Stimulated activated CD8-positive, alpha-beta memory T cell treated with anti-CD3 and anti-CD28 coated beads, Interleukin-12 subunit alpha, Interleukin-12 subunit beta, amount 100 ng/mL, for 1 hour (primary cell): ENCODE data around the gene IL4R.

Experiments used
- DNase-seq: peaks from one replicate; pipeline ENCODE4 v3.0.0-alpha.2; 2020; ENCODE audit warnings: low read depth

IL4R gene

GRCh38 chr16:27315333-27316037, 1.7 kb downstream of the IL4R start:
- no peak for DNase-seq

- no peak for DNase-seq
Observed at GRCh38 chr16:27316038-27316680, 2.4 kb downstream of the IL4R start.

GRCh38 chr16:27317320-27317719, 3.5 kb downstream of the IL4R start:
- no peak for DNase-seq

- no peak for DNase-seq
Observed at GRCh38 chr16:27317738-27318391, 4.1 kb downstream of the IL4R start.

GRCh38 chr16:27318392-27319256, 4.8 kb downstream of the IL4R start:
- peak; percentile 30 for DNase-seq

DNA sequence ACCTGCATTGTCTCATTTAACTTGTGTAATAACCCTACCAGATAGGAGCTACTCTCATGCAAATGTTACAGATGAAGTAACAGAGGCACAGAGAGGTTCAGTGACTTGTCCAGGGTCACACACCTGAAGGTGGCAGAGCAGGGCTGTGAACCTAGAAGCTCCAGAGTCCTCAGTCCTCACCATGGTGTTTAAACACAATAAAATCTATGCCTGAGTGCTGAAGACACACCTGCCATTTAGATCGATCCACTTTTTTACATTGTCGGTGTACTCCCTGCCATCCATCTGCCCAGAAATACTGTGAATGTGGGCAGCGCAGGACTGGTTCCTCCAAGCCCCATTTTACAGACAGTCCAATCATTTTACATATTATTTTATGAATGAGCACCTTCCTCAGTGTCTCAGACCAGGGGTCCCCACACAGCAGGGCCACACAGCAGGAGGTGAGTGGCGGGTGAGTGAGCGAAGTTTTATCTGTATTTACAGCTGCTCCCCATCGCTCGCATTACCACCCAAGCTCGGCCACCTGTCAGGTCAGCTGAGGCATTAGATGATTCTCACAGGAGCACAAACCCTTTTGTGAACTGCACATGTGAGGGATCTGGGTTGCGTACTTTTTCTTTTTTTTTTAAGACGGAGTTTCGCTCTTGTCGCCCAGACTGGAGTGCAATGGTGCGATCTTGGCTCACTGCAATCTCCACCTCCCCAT, 5.6 kb downstream of the IL4R start:
- no peak for DNase-seq

- DNase-seq = no peak
Observed at GRCh38 chr16:27320261-27321012, 6.7 kb downstream of the IL4R start.

DNA sequence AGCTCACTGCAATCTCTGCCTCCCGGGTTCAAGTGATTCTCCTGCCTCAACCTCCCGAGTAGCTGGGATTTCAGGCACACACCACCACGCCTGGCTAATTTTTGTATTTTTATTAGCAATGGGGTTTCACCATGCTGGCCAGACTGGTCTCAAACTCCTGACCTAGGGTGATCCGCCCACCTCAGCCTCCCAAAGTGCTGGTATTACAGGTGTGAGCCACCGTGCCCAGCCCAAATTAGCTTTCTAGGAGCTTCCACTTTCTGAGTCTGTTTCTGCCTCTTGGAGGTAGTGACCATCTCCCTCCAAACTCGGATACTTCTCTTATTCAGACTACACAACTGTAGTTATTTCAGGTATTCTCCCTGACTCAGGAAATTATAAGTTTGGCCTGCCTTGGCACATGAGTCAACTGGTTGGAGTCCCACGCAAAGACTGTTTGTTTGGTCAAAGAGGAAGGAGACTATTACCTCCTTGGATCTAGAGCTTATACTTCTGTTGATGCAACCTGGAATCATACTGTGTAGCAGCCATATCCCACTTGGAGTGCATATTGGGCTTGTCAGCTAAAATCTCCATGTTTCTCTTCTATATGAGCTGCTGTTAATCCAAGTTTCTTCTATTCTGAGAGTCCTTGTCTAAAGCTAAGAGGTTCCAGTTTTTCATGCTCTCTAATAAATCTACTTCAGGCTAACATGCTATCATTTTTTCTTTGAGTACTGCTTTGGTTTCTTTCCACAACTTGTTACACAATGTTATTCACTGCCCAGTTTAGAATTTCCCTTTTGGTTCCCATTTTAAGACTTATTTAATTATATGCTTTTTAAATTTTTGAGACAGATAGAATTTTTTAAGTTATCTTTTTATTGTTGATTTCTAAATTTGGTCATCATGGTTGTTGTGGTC, 7.5 kb downstream of the IL4R start:
- DNase-seq = no peak

DNA sequence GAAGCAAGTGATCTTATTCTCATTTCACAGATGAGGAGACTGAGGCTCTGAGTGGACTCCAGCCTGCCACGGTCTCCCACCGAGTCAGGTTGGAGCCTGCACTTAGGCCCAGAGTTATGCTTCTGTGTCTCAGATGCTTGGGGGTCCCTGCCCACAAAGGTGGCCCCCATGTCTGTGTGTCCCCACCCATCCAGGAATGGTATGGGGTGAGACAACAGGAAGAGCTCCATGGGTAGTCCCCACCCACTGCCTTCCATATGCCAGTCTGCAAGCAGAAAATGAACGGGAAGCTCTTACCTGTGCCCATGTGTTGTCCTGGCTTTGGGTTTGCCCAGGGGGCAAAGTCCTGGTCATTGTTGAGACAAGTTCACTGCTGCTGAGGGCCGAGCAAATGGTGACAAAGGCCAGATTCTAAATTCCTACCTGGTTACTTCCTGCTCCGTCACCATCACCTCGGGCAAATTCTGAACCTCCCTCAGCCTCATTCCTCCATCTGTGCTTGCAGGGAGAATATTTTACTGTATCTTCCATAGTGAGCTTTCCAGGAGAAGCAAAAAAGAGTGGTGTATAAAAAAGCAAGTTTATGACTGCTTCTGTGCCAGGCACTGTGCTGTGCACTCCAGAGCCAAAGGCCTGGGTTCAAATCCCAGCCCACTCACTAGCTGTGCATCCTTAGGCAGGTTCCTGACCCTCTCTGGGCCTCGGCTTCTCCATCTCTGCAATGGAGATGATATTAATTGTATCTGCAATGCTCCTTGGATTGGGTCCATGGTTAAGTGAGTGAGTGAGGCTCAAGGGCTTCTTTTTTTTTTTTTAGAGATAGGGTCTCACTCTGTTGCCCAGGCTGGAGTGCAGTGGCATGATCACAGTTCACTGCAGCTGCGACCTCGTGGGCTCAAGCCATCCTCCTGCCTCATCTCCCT, 9.3 kb downstream of the IL4R start:
- DNase-seq = no peak

DNA sequence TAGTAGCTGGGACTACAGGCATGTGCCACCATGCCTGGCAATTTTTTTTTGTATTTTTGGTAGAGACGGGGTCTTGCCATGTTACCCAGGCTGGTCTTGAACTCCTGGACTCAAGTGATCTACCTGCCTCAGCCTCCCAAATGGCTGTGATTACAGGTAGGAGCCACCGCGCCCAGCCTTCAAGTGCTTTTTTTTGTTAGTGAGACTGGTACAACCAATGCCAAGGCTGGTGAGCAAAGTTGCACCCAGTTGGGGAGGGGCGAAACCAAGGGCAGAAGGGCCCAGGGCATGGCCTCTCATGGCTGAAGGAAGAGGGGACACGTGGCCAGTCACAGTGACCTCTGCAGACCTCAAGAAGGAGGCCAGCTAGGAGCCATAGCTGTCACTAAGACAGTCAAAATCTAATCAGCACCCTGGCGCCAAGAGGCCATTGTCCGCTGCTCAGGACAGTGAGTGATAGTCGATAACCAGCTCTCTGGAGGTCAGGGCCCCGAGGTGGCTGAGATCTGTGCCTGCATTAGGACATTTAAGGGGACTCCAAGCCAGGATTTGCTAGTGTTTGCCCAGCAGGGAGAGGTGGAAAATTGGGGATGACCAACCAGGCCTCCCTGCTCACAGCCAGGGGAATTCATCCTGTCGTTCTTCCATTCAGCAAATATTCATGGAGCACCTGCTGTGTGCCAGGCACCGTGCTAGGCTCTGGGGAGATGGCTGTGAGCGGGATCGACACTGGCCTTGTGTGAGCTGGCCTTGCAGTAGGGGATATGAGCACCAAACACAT, 10.2 kb downstream of the IL4R start:
- no peak for DNase-seq

DNA sequence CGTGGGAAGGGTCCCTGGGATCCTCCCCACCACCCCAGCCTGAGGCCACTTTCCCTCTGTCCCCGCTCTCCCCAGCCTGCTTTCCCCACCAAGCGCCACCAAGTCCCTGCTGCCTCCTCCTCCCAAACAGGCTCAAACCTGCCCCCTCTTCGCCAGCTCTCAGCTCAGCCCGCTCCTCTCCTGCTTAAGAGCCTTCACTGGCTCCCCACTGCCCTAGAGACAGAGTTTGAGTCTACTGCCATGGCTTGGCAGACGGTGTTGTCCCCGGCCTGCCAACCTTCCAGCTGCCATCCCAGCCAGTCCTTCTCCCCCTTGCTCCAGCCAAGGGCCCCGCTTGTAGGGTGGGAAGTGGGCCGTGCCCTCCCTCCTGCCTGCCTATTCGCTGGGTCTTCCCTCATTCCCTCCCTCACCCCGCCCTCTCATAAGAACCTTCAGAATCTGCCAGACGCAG, 11.1 kb downstream of the IL4R start:
- no peak for DNase-seq

DNA sequence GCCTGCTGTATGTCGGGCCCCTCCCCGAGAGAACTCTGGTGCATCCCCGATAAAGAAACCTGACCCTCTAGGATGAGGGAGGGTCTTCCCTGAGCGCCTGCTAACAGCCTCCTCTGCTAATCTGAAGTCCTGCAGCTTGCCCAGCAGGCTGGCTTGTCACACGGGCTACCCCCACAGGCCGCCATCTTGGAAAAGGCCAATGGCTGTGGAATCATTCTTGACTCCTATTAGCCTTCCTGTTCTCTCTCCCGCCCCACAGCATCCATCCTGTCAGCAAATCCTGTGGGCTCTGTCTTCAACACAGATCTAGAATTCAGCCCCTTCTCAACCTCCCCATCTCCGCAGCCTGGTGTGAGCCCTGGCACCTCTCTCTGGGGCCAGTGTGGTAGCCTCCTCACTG, 12.0 kb downstream of the IL4R start:
- DNase-seq = no peak

GRCh38 chr16:27326251-27326650, 12.5 kb downstream of the IL4R start:
- DNase-seq = no peak

GRCh38 chr16:27326738-27327585, 13.2 kb downstream of the IL4R start:
- no peak for DNase-seq

GRCh38 chr16:27327586-27327915, 13.8 kb downstream of the IL4R start:
- DNase-seq = no peak

GRCh38 chr16:27328937-27329336, 15.2 kb downstream of the IL4R start:
- DNase-seq = no peak
